Common myeloid progenitor, CD34-positive (primary cell): ENCODE results near the gene ARHGAP22.

Experiments used
- CTCF ChIA-PET: fragments of 350-600 bp; sonication (Branson Sonifier 250); formaldehyde crosslinking; loops from one replicate; lab custom pipeline; 2021; ENCODE audit warnings: antibody characterized with exemption; lab: Charles Lee
- POLR2A ChIA-PET: fragments of 350-600 bp; sonication (Branson Sonifier 250); formaldehyde crosslinking; loops from one replicate; lab custom pipeline; 2021; ENCODE audit warnings: antibody characterized with exemption; lab: Charles Lee
- DNase-seq, 3 donors: peaks; one replicate each; pipeline versions ENCODE4 v3.0.0 to v3.0.0-alpha.2; 2013
- H3K27ac ChIP-seq, 2 experiments: 1 replicate in 1 of 2; 2 replicates in 1 of 2; pipeline ENCODE4 v1.7.0; 2013; ENCODE audit warnings: inconsistent platforms in 2 of 2, low read length in 2 of 2, mild to moderate bottlenecking in 2 of 2, low read depth in 1 of 2, moderate library complexity in 1 of 2; ENCODE audit not compliant: severe bottlenecking in 2 of 2, insufficient read depth in 1 of 2, poor library complexity in 1 of 2
- H3K27me3 ChIP-seq, 5 experiments: replicated peaks in 2 of 5; 1 replicate in 3 of 5; 2 replicates in 2 of 5; pipeline versions ENCODE4 v1.6.1 to v1.7.0; 2013; ENCODE audit warnings: low read length in 4 of 5, mild to moderate bottlenecking in 2 of 5, moderate library complexity in 2 of 5, inconsistent platforms in 1 of 5; ENCODE audit not compliant: insufficient read depth in 5 of 5, control insufficient read depth in 4 of 5
- H3K36me3 ChIP-seq, 4 experiments: 1 replicate in 2 of 4; 2 replicates in 2 of 4; pipeline versions ENCODE4 v1.6.1 to v1.7.0; 2013; ENCODE audit warnings: low read length in 3 of 4, control low read depth in 1 of 4, mild to moderate bottlenecking in 1 of 4; ENCODE audit not compliant: control insufficient read depth in 4 of 4, insufficient read depth in 4 of 4
- H3K4me1 ChIP-seq, 4 experiments: 1 replicate in 3 of 4; 2 replicates in 1 of 4; pipeline versions ENCODE4 v1.6.1 to v1.7.1; 2013; ENCODE audit warnings: low read length in 3 of 4, mild to moderate bottlenecking in 3 of 4, control low read depth in 1 of 4, inconsistent platforms in 1 of 4, moderate library complexity in 1 of 4; ENCODE audit not compliant: control insufficient read depth in 4 of 4, insufficient read depth in 4 of 4; ENCODE audit errors: control extremely low read depth in 1 of 4
- H3K4me3 ChIP-seq, 7 experiments: 1 replicate in 4 of 7; 2 replicates in 3 of 7; pipeline versions ENCODE4 v1.5.1 to v1.7.0; 2013; ENCODE audit warnings: mild to moderate bottlenecking in 7 of 7, low read length in 6 of 7, moderate library complexity in 6 of 7, inconsistent platforms in 2 of 7, low read depth in 2 of 7, control low read depth in 1 of 7; ENCODE audit not compliant: insufficient read depth in 4 of 7, control insufficient read depth in 1 of 7; ENCODE audit errors: extremely low read depth in 1 of 7
- H3K9me3 ChIP-seq, 5 experiments: 1 replicate in 4 of 5; 2 replicates in 1 of 5; pipeline versions ENCODE4 v1.6.1 to v1.7.1; 2013; ENCODE audit warnings: low read length in 4 of 5, mild to moderate bottlenecking in 2 of 5, inconsistent platforms in 1 of 5, low read depth in 1 of 5, moderate library complexity in 1 of 5; ENCODE audit not compliant: control insufficient read depth in 4 of 5, insufficient read depth in 2 of 5; ENCODE audit errors: control extremely low read depth in 1 of 5
- WGBS: methylation state at CpG from one replicate; pipeline ENCODE4 v1.1.5; 2013; ENCODE audit not compliant: insufficient coverage; 5-methylcytosine and 5-hydroxymethylcytosine counted together

ARHGAP22 gene

DNA sequence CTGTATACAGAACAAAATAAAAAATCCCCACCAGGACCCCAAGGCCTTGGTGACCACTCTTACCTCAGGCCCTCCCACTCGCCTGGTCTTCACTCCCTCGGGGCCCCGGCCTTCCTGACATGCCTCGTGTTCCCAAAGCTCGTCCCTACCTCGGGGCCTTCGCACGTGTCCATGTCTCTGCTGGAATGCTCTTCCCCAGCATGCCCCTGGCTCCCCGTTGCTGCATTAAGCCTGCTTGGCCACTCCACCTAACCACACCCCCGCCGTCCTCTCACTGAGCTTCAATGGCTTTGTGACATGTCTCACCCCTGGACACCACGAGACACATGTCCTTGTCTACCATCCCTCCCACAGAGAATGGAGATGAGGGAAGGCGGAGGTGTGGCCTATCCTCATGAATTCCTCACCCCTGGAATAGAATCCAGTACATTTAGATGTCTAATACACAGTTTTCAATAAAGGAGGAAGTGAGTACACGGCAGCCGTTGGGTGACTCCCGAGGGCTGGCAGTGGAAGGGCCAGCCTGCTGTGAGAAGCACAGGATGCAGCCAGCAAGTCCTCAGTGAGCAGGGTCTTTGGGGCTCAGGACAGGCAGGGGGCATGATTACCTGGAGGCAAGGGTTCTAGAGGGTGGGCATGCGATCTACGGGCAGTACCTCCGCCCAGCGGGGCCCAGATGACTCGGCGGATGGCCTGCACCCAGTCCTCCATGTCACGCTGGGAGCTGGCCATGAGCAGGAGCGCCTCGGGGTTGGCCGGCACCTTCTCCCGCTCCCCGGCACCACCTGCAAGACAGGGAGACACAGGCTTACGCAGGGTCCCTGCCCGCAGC lies 125.7 kb downstream of the ARHGAP22 start:
- peak overlapping the region in 1 of 7 experiments; percentile 20 for H3K4me3 ChIP-seq
- WGBS = 72% methylated on average over 24 of the region's 30 CpGs
- H3K27me3 ChIP-seq = no peaks in the 10 kb centered on the region
- H3K36me3 ChIP-seq = peaks cover 0 to 28% (median 14%) of the 10 kb centered on the region in 4 experiments
- POLR2A ChIA-PET = interaction anchor here (0.8 kb wide), 1 partner anchor 13 kb away, joined by 4 read pairs; no protein-coding TSS in a partner anchor
- peak in 2 of 3 donors; percentile 68 to 79 for DNase-seq
- H3K9me3 ChIP-seq = no peaks in the 10 kb centered on the region
- peak overlapping the region in 1 of 2 experiments; percentile 73 for H3K27ac ChIP-seq
- CTCF ChIA-PET = interaction anchor here (0.8 to 32.1 kb wide), 7 partner anchors 10 to 38 kb away, joined by 3 to 615 read pairs (median 4); no protein-coding TSS in a partner anchor
- peaks cover 16 to 94% (median 75%) of the 10 kb centered on the region in 4 experiments for H3K4me1 ChIP-seq

DNA sequence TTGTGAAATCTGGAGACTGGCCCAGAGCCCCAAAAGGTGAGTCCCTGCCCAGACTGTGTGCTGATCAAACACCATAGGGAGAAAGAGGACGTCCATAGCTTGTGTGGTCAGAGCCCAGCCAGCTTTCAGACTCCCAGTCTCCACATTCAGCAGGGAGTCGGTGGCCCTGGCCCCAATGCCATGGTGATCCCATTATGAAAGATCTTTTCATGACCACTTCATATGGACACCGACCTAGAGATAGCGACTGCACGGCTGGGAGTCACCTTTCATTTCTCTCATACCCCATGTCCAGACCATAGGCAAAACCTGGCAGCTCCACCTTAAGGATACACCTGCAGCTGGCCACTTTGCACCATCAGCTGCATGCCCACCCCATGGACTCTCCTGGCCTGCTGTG lies 126.4 kb downstream of the ARHGAP22 start:
- Histone ChIP-seq H3K4me3 (no peak overlapping the region), H3K9me3 (no peaks in the 10 kb centered on the region), H3K27ac (peak overlapping the region in 1 of 2 experiments; percentile 73), H3K27me3 (no peaks in the 10 kb centered on the region), H3K36me3 (peaks cover 2 to 28% (median 16%) of the 10 kb centered on the region in 4 experiments), H3K4me1 (peaks cover 12 to 91% (median 72%) of the 10 kb centered on the region in 4 experiments)
- WGBS = 100% methylated on average over 4 of the region's 5 CpGs
- no peak for DNase-seq
- POLR2A ChIA-PET = interaction anchor here (0.8 kb wide), 1 partner anchor 14 kb away, joined by 4 read pairs; no protein-coding TSS in a partner anchor
- CTCF ChIA-PET = interaction anchor here (1.1 to 32.1 kb wide), 5 partner anchors 9 to 39 kb away, joined by 3 to 615 read pairs (median 11); no protein-coding TSS in a partner anchor

DNA sequence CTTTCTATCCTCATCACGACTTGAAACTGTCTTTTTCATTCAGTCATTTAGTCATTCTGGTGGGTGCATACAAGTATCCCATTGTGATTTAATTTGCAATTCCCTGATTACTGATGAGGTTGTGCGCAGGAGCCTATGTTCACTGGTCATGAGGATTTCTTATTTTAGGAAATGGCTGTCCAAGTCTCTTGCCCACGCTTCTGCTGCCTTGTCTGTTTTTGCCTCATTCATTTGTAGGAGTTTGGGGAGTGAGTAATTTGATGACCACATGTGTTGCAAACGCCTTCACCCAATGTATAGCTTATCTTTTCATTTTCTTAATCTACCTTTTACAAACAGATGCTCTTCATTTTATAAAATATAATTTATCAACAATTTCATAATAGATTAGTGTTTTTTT lies 127.3 kb downstream of the ARHGAP22 start:
- peaks cover 12 to 90% (median 74%) of the 10 kb centered on the region in 4 experiments for H3K4me1 ChIP-seq
- peaks cover 2 to 28% (median 17%) of the 10 kb centered on the region in 4 experiments for H3K36me3 ChIP-seq
- no peaks in the 10 kb centered on the region for H3K27me3 ChIP-seq
- H3K4me3 ChIP-seq = no peak overlapping the region
- ChIA-PET POLR2A (no interaction called here), CTCF (interaction anchor here (2.9 to 32.1 kb wide), 3 partner anchors 19 to 33 kb away, joined by 11 to 615 read pairs (median 155); no protein-coding TSS in a partner anchor)
- no peak for DNase-seq
- H3K9me3 ChIP-seq = no peaks in the 10 kb centered on the region
- peak overlapping the region in 1 of 2 experiments; percentile 2 for H3K27ac ChIP-seq
- 100% methylated on average over 2 of the region's 4 CpGs for WGBS

DNA sequence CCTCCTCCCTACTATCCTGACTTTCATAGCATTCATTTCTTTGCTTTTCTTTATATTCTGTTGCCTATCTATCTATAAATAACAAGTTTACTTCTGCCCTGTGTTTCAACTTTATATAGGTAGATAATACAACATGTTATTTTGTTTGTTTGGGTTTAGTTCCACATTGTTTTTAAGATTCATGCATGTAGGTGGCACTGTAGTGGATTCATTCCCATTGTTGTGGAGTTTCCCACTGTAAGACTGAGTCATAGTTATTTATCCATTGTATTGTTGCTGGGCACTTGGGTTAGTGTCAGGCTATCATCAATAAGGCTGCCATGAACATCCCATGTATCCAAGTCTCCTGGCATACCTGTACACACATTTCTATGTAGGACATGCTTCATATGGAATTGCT lies 127.7 kb downstream of the ARHGAP22 start:
- H3K4me1 ChIP-seq = peaks cover 12 to 87% (median 76%) of the 10 kb centered on the region in 4 experiments
- CTCF ChIA-PET = interaction anchor here (2.9 to 32.1 kb wide), 3 partner anchors 18 to 33 kb away, joined by 11 to 615 read pairs (median 155); no protein-coding TSS in a partner anchor
- H3K27me3 ChIP-seq = no peaks in the 10 kb centered on the region
- POLR2A ChIA-PET = no interaction called here
- H3K36me3 ChIP-seq = peaks cover 2 to 28% (median 17%) of the 10 kb centered on the region in 4 experiments
- H3K9me3 ChIP-seq = no peaks in the 10 kb centered on the region
- peak overlapping the region in 1 of 2 experiments; percentile 2 for H3K27ac ChIP-seq
- H3K4me3 ChIP-seq = no peak overlapping the region
- no peak for DNase-seq

DNA sequence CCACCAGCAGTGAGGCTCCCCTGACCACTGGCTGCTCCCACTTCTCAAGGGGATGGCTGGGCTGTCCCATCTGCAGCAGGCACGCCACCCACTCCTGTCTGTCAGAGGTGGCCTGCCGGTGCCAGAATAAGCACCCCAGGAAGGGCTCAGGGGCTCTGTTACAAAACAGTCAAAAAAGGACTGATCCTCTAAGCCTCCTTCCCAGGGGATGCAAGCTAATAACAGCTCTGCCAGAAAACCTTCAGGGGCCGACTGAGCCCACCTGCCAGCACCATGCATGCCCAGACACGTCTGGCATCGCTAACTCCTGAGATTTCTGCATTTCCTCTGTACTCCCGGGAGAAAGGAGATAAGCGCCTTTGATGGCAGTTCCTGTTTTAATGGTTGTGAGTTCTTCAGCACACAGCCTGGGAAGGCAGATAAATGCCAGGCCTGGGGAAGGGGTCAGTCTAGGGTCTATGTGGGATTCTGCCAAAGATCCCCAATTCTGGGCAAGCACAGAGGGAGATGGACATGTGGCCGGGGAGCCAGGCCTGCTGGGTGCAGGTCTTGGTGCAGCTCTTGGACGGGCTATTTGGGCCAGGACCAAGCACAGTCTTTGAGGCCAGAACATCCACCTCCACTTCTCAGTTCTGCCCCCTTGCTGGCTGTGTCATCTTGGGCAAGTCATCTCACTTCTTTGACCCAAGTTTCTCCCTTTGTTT lies 128.4 kb downstream of the ARHGAP22 start:
- ChIA-PET CTCF (interaction anchor here (1.0 to 32.1 kb wide), 5 partner anchors 9 to 32 kb away, joined by 3 to 615 read pairs (median 11); no protein-coding TSS in a partner anchor), POLR2A (interaction anchor here (0.9 kb wide), 1 partner anchor 32 kb away, joined by 3 read pairs; no protein-coding TSS in a partner anchor)
- Histone ChIP-seq H3K27me3 (no peaks in the 10 kb centered on the region), H3K4me3 (no peak overlapping the region), H3K27ac (peak overlapping the region in 1 of 2 experiments; percentile 54), H3K36me3 (peaks cover 2 to 28% (median 17%) of the 10 kb centered on the region in 4 experiments), H3K9me3 (no peaks in the 10 kb centered on the region), H3K4me1 (peaks cover 12 to 87% (median 80%) of the 10 kb centered on the region in 4 experiments)
- DNase-seq = peak in 2 of 3 donors; percentile 28 to 48
- WGBS = 21% methylated on average over 9 of the region's 9 CpGs

DNA sequence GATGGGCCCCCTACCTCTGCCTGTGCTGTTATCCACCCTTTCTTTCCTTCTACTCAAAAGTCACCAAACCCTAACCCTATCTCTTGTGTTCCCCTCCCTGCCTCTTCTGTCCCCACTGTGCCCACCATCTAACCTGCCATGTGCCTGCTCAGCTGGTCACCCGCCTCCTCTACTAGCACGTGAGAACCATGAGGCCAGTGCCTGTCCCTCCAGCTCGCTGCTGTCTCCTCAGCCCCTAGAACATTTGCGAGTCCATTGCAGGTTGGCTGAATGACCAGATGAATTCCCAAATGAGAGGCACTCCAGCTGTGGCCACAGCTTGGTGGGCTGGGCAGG lies 129.0 kb downstream of the ARHGAP22 start:
- DNase-seq = no peak
- 92% methylated on average over 4 of the region's 4 CpGs for WGBS
- POLR2A ChIA-PET = interaction anchor here (0.9 kb wide), 1 partner anchor 32 kb away, joined by 3 read pairs; no protein-coding TSS in a partner anchor
- Histone ChIP-seq H3K9me3 (no peaks in the 10 kb centered on the region), H3K4me1 (peaks cover 12 to 87% (median 81%) of the 10 kb centered on the region in 4 experiments), H3K36me3 (peaks cover 2 to 28% (median 17%) of the 10 kb centered on the region in 4 experiments), H3K27me3 (no peaks in the 10 kb centered on the region), H3K4me3 (no peak overlapping the region), H3K27ac (peak overlapping the region in 1 of 2 experiments; percentile 54)
- CTCF ChIA-PET = interaction anchor here (0.7 to 32.1 kb wide), 6 partner anchors 8 to 48 kb away, joined by 3 to 615 read pairs (median 4); no protein-coding TSS in a partner anchor
